Measurements from ENCODE around the gene CDH13.

- TF ChIP-seq CTCF (IDR thresholded peaks at IDR 0.05 in 2 of 3, conservative IDR thresholded peaks at IDR 0.05 in 1 of 3; ENCODE audit: insufficient read depth in 2 of 3, low read depth in 1 of 3, low read length in 3 of 3): no peak
- no peak for TF ChIP-seq KAT7 (CRISPR knock-in tag; IDR thresholded peaks at IDR 0.05; ENCODE audit: borderline replicate concordance)
- TF ChIP-seq TCF7L2 (IDR thresholded peaks at IDR 0.05; ENCODE audit: low read depth, low read length): no peak
- TF ChIP-seq CBFA2T3 (IDR thresholded peaks at IDR 0.05): no peak
- TF ChIP-seq EP300 (IDR thresholded peaks at IDR 0.05; ENCODE audit: low read length): no peak
- no peak for TF ChIP-seq RBBP5 (IDR thresholded peaks at IDR 0.05; ENCODE audit: borderline replicate concordance, insufficient read depth, low read length, poor library complexity, severe bottlenecking)
- TF ChIP-seq ZNF431 (CRISPR knock-in tag; IDR thresholded peaks at IDR 0.05): no peak
- TF ChIP-seq THRA (IDR thresholded peaks at IDR 0.05): no peak
- no peak for TF ChIP-seq BRCA1 (IDR thresholded peaks at IDR 0.05)
- no peak for TF ChIP-seq BRCA1 (CRISPR knock-in tag; IDR thresholded peaks at IDR 0.05)
- no peak for TF ChIP-seq RFX1 (IDR thresholded peaks at IDR 0.05)
- TF ChIP-seq PBX2 (CRISPR knock-in tag; IDR thresholded peaks at IDR 0.05; ENCODE audit: low read depth): no peak
- no peak for TF ChIP-seq PBX2 (tag; conservative IDR thresholded peaks at IDR 0.05; ENCODE audit: low read depth)
- no peak for TF ChIP-seq RAD51 (IDR thresholded peaks at IDR 0.05; ENCODE audit: borderline replicate concordance, low read depth)
- TF ChIP-seq ZBTB33 (CRISPR knock-in tag; IDR thresholded peaks at IDR 0.05): no peak
Observed at GRCh38 chr16:82657239-82657638, 30.5 kb downstream of the CDH13 start.

Data from K562 (cell line).